Testis (tissue), 2 donors: ENCODE data around the gene NCKAP5.

Source experiments
- CTCF ChIP-seq, 3 experiments: fragments of 450-650 bp in 2 of 3; fragments of 200-600 bp in 1 of 3; sonication (generic) in 1 of 3; IDR thresholded peaks; one replicate each; pipeline ENCODE4 v1.5.1; 2016 to 2019; ENCODE audit warnings: antibody characterized with exemption in 3 of 3, mild to moderate bottlenecking in 2 of 3, moderate library complexity in 1 of 3
- POLR2A ChIP-seq: fragments of 450-650 bp; IDR thresholded peaks from one replicate; pipeline ENCODE4 v1.6.1; 2017; ENCODE audit warnings: antibody characterized with exemption, mild to moderate bottlenecking, moderate library complexity

- TF ChIP-seq CTCF (IDR thresholded peaks at IDR 0.05) (no peak), POLR2A (no peak)
Observed at GRCh38 chr2:132736059-132736458, 832.2 kb downstream of the NCKAP5 start.
